Motor neuron (in vitro differentiated cells): Measurements from ENCODE around the gene SPAG17. TPM values are rescaled to one million over a fixed set of nuclear protein-coding genes. Genes with fewer than 3 reads are reported as not detected.
A peak's percentile ranks its signal among the peaks of the same experiment; 100 is the strongest.

Experiments
- ATAC-seq, 8 experiments: fragments of 200-7000 bp; cut with Tn5 transposase; replicated peaks in 6 of 8; 2 replicates each; pipeline ENCODE4 v1.8.0; 2021; ENCODE audit warnings: mild to moderate bottlenecking in 8 of 8, moderate library complexity in 8 of 8
- H3K27ac ChIP-seq, 2 donors: fragments of 250-450 bp; sonication (Bioruptor Pico); 2 replicates each; pipeline ENCODE4 v1.9.0; 2021; ENCODE audit warnings: antibody characterized with exemption in 2 of 2, mild to moderate bottlenecking in 2 of 2, moderate library complexity in 1 of 2
- H3K4me1 ChIP-seq, 2 donors: fragments of 250-450 bp; sonication (Bioruptor Pico); replicated peaks in 1 of 2; 2 replicates each; pipeline ENCODE4 v1.6.1; 2021; ENCODE audit warnings: antibody characterized with exemption in 2 of 2, mild to moderate bottlenecking in 2 of 2, moderate library complexity in 1 of 2
- H3K4me3 ChIP-seq, 5 donors: fragments of 250-450 bp; sonication (Bioruptor Pico); 2 replicates each; pipeline ENCODE4 v1.9.0; 2021; ENCODE audit warnings: antibody characterized with exemption in 5 of 5, mild to moderate bottlenecking in 5 of 5, moderate library complexity in 4 of 5
- WGBS, 10 experiments: fragments of 450-650 bp; shearing (Covaris generic); methylation state at CpG; one replicate each; pipeline ENCODE4 v1.0.0; 2022; 5-methylcytosine and 5-hydroxymethylcytosine counted together
- in situ Hi-C, 9 experiments: fragments of 400-800 bp; cut with MboI; loops; one replicate each; pipeline ENCODE4 v1.15.0; 2021; ENCODE audit warnings: low sequenced_read_pairs in 9 of 9, low pct_unique_long_range_greater_than_20kb in 2 of 9; ENCODE audit not compliant: unreplicated experiment in 9 of 9
- total RNA-seq, 8 experiments: library from RNA; unstranded; fragments of 300-600 nt; gene quantifications; 2 replicates each; pipeline versions ENCODE4 v1.2.3 to v1.2.4, GENCODE V29; 2022

Gene SPAG17
- total RNA-seq, 8 experiments from 2014 or later, result 1.5 to 236 (median 8.6) TPM

DNA sequence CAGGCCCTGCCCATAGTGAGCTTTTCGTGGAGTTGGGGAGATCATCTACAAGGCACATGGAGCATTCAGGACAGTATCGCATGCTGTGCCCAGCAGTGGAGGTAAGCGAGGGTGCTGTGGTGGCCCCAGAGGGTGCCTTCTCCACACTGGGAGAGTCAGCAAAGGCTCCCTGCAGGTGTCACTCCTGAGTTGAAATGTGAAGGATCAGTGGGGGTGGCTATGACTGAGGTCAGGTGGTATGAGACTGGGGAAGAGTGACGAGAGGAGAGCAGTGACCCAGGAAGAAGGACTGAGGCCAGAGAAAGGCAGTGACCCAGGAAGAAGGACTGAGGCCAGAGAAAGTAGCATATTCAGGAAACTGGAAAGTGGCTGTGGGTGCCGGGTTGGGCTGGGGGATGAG, 53.0 kb downstream of the SPAG17 start:
- H3K27ac ChIP-seq, result no peak overlapping the region
- H3K4me1 ChIP-seq, result no peaks in the 10 kb centered on the region
- ATAC-seq, result no peak
- 60 to 100% (median 83%) methylated on average over 1 to 5 of the region's 5 CpGs; no CpG with 5 or more reads in 2 of the 10 experiments for WGBS, 10 experiments
- no peak overlapping the region for H3K4me3 ChIP-seq
- in situ Hi-C loops, result no loop called here

DNA sequence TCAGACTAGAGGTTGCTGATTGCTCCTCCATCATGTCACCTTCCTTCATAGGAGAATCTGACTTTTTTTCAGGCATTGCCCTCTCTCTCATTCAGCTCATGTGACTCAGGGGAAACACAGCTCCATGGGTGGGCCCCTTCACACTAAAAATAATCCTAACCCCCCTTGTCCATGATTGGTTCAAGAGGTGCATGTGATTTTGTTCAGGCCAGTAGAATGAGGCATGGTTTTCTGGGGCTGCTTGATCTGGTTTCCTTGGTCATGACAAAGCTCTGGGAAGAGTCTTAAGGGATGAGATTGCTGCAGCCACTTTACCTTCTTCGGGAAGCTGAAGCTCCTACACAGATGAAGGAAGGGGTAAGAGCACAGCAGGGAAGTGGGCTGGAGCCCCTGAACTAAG, 56.3 kb downstream of the SPAG17 start:
- in situ Hi-C loops, result no loop called here
- H3K4me1 ChIP-seq, result peaks cover 0 to 6% of the 10 kb centered on the region in 2 donors
- no peak overlapping the region for H3K27ac ChIP-seq
- ATAC-seq, result peak in 3 of 8 experiments; percentile 74 to 83 (median 78)
- WGBS, 10 experiments, result 78 to 88% (median 83%) methylated on average over 1 of the region's 1 CpG; no CpG with 5 or more reads in 5 of the 10 experiments
- H3K4me3 ChIP-seq, result no peak overlapping the region

DNA sequence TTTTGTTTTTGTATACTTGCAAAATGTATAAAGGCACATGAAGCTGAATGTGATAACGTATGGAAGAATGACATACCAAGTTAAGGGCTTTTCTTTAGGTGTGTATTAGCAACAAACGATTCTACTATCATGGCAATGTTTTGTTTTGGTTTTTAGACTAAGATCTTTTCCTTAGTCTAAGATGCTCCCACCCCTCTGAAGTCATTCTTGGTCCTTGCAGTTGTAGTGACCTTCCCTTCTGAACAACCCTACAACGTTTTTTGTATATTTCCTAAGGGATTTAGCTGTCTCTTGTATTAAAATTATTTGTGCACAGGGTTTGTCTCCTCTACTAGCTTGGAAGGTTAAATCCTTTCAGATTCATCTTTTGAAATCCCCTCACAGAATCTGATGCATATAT, 61.0 kb downstream of the SPAG17 start:
- no peak overlapping the region for H3K4me3 ChIP-seq
- in situ Hi-C loops, result no loop called here
- H3K27ac ChIP-seq, result no peak overlapping the region
- no peak for ATAC-seq
- H3K4me1 ChIP-seq, result peaks cover 4 to 21% of the 10 kb centered on the region in 2 donors
- WGBS, 10 experiments, result 0 to 100% (median 70%) methylated on average over 1 to 3 of the region's 3 CpGs

DNA sequence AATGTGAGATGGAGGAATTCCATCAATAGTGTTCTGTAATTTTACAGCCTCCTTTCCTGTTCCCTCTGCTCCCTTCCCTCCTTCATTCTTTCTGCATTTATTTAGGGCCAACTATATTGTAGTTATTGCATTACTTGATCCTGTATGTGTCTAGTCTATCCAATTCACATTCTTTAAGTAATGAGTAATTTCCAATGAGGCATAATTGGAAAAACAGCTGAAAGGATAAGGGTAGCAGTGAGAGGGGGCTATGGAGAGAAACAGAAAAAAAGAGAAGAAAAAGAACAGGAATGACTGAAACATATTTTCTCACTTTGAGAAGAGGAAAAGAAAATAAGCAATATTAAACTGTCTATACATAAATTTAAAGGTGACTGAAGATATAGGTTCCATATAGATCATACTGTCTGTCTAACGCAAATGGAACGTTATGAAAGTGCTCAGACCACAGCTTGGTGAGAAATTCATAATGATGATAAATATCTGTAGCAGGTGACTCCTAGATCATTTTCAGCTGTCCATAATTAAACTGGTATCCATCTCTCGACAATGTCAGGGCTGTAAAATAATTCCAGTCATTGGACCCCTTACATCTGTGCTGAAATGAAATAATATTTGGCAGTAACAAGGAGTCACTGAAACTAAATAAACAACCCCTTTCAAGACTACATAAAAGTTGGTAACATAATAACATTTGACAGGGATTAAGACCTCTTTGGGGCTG, 61.8 kb downstream of the SPAG17 start:
- peak in 2 of 8 experiments; percentile 68 to 77 for ATAC-seq

DNA sequence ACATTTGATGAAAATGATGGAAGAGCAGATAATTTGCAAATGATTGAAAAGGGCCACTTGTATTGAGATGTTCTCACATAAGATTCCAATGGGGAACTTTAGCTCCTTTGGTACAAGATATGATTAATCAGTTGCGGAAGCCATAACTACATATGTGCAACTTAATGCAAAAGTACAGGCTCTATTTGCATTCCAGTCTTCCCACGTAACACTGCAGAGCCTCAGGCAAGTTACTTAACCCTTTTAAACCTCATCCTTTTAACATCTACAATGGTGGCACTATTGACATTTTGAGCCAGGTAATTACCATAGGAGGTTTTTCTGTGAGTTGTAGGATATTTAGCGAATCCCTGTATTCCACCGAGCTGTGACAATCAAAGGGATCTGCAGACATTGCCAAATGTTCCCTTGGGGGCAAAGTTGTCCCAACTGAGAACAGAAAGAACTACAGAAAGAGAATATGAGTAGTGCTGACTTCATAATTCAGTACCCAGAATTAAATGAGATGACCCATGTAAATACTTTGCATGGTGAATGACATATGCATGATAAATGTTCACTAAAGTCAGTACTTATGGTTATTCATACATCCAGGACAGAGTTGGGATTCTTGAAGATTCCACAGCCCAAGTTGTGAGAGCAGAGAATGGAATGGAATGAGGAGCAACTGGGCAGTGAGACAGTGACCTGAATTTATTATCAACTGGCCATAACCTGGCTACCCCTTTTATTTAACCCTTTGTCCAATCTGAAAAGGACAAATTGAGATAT, 62.6 kb downstream of the SPAG17 start:
- WGBS, 10 experiments, result 0 to 93% (median 78%) methylated on average over 2 to 4 of the region's 4 CpGs; no CpG with 5 or more reads in 2 of the 10 experiments
- Histone ChIP-seq H3K4me3 (no peak overlapping the region), H3K27ac (no peak overlapping the region), H3K4me1 (peaks cover 14 to 36% of the 10 kb centered on the region in 2 donors)
- in situ Hi-C loops, result no loop called here
- ATAC-seq, result peak in 3 of 8 experiments; percentile 22 to 44 (median 37)

More for the DNA sequence above, 61.8 kb downstream of the SPAG17 start:
- Histone ChIP-seq H3K4me3 (no peak overlapping the region), H3K27ac (no peak overlapping the region), H3K4me1 (peaks cover 12 to 29% of the 10 kb centered on the region in 2 donors)
- WGBS, 10 experiments, result 0 to 90% (median 57%) methylated on average over 1 to 3 of the region's 3 CpGs
- in situ Hi-C loops, result no loop called here

DNA sequence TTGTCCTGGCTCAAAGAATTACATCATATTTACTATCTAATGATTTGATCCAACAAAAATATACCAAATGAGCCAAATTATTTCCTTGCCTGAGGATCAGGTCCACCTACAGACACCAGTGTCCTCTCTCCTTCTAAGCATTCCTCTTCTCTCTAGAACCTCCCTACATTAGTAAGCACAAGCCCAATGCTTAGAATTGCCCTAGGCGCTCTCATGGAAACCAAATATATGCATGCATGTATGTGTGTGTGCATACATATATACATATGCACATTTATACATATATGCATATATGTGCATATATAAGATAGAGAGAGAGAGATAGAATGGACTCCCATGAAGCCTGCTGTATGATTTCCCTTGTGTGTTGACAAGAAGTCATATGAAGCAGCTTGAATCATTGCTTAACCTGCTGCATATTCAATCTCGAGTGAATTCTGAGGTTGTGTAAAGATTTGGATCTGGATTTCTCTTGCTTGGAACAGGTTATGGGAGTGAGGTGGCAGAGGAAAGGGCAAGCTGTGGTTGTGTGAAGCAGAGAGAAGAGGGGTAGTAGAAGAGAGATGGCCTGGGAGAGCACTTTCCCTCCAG, 66.1 kb downstream of the SPAG17 start:
- no peak overlapping the region for H3K4me3 ChIP-seq
- ATAC-seq, result peak in 7 of 8 experiments; percentile 37 to 88 (median 65)
- 0 to 100% (median 68%) methylated on average over 1 to 2 of the region's 2 CpGs; no CpG with 5 or more reads in 2 of the 10 experiments for WGBS, 10 experiments
- H3K4me1 ChIP-seq, result peaks cover 17 to 33% of the 10 kb centered on the region in 2 donors
- H3K27ac ChIP-seq, result peak overlapping the region in 1 of 2 donors; percentile 38
- in situ Hi-C loops, result no loop called here

DNA sequence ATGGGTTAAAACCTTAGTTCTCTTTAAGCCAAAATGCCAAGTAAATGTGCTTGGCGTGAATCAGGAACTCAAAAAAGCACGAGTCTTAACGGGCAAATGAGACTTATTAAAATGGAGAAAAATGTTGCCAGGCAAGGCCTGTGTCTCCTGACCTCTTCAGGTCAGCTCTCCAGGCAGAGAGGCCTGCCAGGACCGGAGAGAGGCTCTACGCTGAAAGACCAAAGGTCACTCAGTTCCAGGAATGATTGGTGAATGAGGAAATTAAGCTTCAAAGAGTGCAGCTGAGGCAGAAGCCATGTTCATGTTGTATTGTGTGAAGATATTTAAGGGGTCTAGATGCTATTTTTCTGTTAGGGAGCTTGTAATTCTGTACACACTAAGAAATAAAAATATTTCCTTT, 66.6 kb downstream of the SPAG17 start:
- Histone ChIP-seq H3K4me3 (no peak overlapping the region), H3K27ac (no peak overlapping the region), H3K4me1 (peaks cover 17 to 28% of the 10 kb centered on the region in 2 donors)
- in situ Hi-C loops, result no loop called here
- peak in 3 of 8 experiments; percentile 34 to 43 (median 36) for ATAC-seq
- 0 to 38% (median 20%) methylated on average over 1 to 5 of the region's 5 CpGs; no CpG with 5 or more reads in 1 of the 10 experiments for WGBS, 10 experiments

DNA sequence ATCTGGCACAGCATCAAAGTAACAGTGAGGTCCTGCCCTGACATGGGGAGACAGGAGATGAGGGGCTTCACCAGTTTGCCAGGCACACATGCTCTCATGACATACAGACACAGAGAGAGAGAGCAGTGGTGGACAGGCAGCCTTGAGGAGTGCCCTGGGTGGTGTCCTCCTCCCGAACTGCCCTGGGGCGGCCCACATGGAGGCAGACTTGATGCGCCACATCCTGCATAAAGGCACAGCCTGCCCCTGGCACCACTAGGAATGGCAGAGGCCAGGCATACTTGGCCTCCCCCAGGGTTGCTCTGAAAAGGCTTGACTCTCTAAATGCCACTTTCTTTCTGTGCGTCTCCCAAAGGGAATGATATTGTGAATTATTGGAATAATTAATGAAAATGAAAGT, 67.5 kb downstream of the SPAG17 start:
- Histone ChIP-seq H3K4me1 (peaks cover 17 to 22% of the 10 kb centered on the region in 2 donors), H3K27ac (no peak overlapping the region), H3K4me3 (no peak overlapping the region)
- in situ Hi-C loops, result no loop called here
- ATAC-seq, result peak in 3 of 8 experiments; percentile 7 to 16 (median 7)
- WGBS, 10 experiments, result 0 to 100% (median 64%) methylated on average over 1 to 4 of the region's 4 CpGs; no CpG with 5 or more reads in 4 of the 10 experiments

DNA sequence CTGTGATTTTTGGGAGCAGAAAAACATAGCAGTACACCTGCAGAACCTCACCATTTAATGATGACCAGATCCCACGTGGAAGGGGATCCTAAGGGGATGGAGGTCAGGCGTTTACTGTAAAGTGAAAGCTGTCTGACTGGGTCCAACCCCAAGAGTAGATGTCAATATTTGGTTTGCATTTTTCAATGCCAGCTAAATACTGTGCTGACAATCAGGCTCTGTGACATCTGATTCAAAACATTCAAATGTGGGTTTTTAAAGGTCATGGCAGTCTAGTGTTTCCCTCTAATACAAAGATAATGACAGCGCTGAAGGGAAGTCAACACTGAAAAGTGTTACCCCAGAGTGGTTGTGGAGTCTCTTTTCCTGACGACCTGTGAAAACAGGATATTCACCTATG, 68.1 kb downstream of the SPAG17 start:
- H3K4me1 ChIP-seq, result peaks cover 17 to 20% of the 10 kb centered on the region in 2 donors
- H3K4me3 ChIP-seq, result no peak overlapping the region
- in situ Hi-C loops, result no loop called here
- no peak overlapping the region for H3K27ac ChIP-seq
- peak in 1 of 8 experiments; percentile 2 for ATAC-seq
- 0 to 100% (median 79%) methylated on average over 1 to 4 of the region's 4 CpGs; no CpG with 5 or more reads in 1 of the 10 experiments for WGBS, 10 experiments

DNA sequence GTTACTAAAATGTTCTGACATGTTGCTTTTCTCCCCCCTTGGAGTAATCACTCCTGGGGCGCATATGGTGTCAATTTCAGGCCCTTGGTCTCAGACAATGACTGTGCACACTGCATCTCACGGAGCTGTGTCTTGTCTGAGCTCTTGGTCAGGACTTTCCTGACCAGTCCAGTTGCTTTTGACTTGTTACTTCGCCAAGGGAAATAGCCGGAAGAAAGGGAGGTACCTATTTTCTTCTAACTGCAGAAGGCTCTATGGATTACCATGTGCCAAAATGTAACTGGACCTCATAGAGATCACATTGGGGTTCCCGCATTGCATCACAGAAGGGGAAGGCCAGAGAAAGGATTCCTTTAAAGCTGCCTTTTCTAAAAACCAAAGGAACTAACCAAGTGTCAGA, 68.6 kb downstream of the SPAG17 start:
- Histone ChIP-seq H3K4me3 (no peak overlapping the region), H3K4me1 (peaks cover 17 to 20% of the 10 kb centered on the region in 2 donors), H3K27ac (no peak overlapping the region)
- in situ Hi-C loops, result no loop called here
- WGBS, 10 experiments, result 0 to 100% (median 70%) methylated on average over 1 to 5 of the region's 5 CpGs
- ATAC-seq, result peak in 2 of 8 experiments; percentile 47 to 61

DNA sequence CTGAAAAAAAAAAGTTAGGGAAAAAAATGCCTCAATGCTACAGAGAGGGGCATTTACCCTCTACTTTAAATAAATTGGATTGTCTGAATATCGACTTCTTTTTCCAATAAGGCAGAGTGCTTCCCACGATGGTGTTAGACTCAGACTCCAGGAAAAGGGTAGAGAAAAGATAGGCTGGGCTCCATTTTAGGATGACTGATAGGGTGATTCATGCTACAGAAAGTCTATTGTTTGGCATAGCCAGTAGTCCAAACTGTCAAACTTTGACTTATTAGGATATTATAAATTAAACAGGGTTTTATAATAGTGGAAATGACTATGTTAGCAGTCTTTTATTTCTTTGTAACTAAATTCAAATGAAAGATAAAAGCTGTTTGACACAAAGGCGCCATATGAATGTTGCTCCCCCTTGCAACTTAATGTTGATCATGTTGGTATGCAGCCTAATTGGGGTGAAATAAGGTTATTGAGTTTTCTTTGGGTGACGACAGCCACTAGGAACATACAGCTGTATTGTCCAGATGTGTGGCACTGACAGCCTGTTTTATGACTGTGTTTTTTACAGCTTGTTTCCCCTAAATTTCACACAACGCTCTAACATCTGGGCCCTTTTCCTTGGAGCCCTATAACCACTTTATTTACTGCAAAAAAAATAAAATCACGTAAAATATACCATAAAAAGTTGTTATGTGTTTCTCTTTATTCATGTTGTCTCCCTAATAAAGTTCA, 69.3 kb downstream of the SPAG17 start:
- WGBS, 10 experiments, result 0 to 85% (median 65%) methylated on average over 1 to 6 of the region's 6 CpGs
- Histone ChIP-seq H3K4me3 (no peak overlapping the region), H3K27ac (no peak overlapping the region), H3K4me1 (peaks cover 17 to 20% of the 10 kb centered on the region in 2 donors)
- in situ Hi-C loops, result no loop called here
- ATAC-seq, result no peak

DNA sequence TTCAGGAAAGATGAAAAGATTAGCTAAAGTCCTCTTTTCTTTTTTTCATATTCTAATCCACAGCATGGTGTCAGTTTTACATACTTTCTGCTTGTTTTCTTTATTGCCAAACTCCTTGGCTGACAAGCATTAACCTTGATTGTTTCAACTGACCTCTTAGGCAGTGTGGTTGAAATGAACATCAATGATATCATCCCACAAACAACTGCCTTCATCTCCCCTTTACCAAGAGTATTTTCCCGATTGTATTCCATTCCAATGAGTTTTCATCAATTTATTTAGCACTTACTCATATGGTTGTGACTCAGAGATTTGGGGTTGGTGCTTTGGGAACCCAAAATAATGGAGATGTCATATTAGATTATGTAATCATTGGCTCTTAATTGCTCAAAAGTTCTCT, 71.8 kb downstream of the SPAG17 start:
- H3K4me1 ChIP-seq, result peaks cover 5 to 8% of the 10 kb centered on the region in 2 donors
- no peak for ATAC-seq
- in situ Hi-C loops, result no loop called here
- no peak overlapping the region for H3K4me3 ChIP-seq
- WGBS, 10 experiments, result 17 to 73% (median 31%) methylated on average over 1 of the region's 1 CpG; no CpG with 5 or more reads in 1 of the 10 experiments
- no peak overlapping the region for H3K27ac ChIP-seq
